H9 (cell line): Measurements from ENCODE around the gene NOTUM. TPM values are rescaled to one million over a fixed set of nuclear protein-coding genes. Genes with fewer than 3 reads are reported as not detected.

Experiments used
- DNase-seq: peaks from one replicate; pipeline ENCODE4 v3.0.0-alpha.2; 2017
- H2AFZ ChIP-seq: one replicate; pipeline ENCODE4 v1.6.1; 2013; ENCODE audit warnings: mild to moderate bottlenecking, low read length, control low read depth, moderate library complexity
- H2AK5ac ChIP-seq: 2 replicates; pipeline ENCODE4 v1.6.1; 2013; ENCODE audit warnings: low read length, control low read depth, mixed read lengths; ENCODE audit not compliant: insufficient read length
- H2BK120ac ChIP-seq: one replicate; pipeline ENCODE4 v1.6.1; 2013; ENCODE audit warnings: low read depth, mild to moderate bottlenecking, low read length, control low read depth, inconsistent platforms; ENCODE audit not compliant: poor library complexity, severe bottlenecking
- H2BK12ac ChIP-seq: 2 replicates; pipeline ENCODE4 v1.6.1; 2013; ENCODE audit warnings: low read length, control low read depth, mixed read lengths, low read depth; ENCODE audit not compliant: insufficient read length
- H2BK15ac ChIP-seq: 2 replicates; pipeline ENCODE4 v1.6.1; 2013; ENCODE audit warnings: low read depth, low read length, control low read depth
- H2BK20ac ChIP-seq: one replicate; pipeline ENCODE4 v1.6.1; 2013; ENCODE audit warnings: low read depth, mild to moderate bottlenecking, low read length, control low read depth, inconsistent platforms; ENCODE audit not compliant: poor library complexity, severe bottlenecking
- H2BK5ac ChIP-seq: 2 replicates; pipeline ENCODE4 v1.6.1; 2013; ENCODE audit warnings: low read length, control low read depth, mixed read lengths; ENCODE audit not compliant: insufficient read length
- H3K14ac ChIP-seq: 2 replicates; pipeline ENCODE4 v1.6.1; 2013; ENCODE audit warnings: low read length, control low read depth; ENCODE audit not compliant: insufficient read depth
- H3K18ac ChIP-seq: 2 replicates; pipeline ENCODE4 v1.6.1; 2013; ENCODE audit warnings: low read depth, mild to moderate bottlenecking, mixed read lengths, low read length, control low read depth; ENCODE audit not compliant: insufficient read length
- H3K23ac ChIP-seq: 2 replicates; pipeline ENCODE4 v1.6.1; 2013; ENCODE audit warnings: low read length, control low read depth, mixed read lengths, low read depth; ENCODE audit not compliant: insufficient read length
- H3K23me2 ChIP-seq: 2 replicates; pipeline ENCODE4 v1.6.1; 2013; ENCODE audit warnings: low read depth, mild to moderate bottlenecking, mixed read lengths, low read length, control low read depth; ENCODE audit not compliant: insufficient read length, poor library complexity, severe bottlenecking
- H3K27ac ChIP-seq: 2 replicates; pipeline ENCODE4 v1.5.1; 2013; ENCODE audit warnings: low read length, control low read depth, mixed read lengths, low read depth; ENCODE audit not compliant: insufficient read length
- H3K27me3 ChIP-seq: 2 replicates; pipeline ENCODE4 v1.6.1; 2013; ENCODE audit warnings: low read length, control low read depth, inconsistent platforms; ENCODE audit not compliant: insufficient read depth
- H3K4ac ChIP-seq: 2 replicates; pipeline ENCODE4 v1.6.1; 2013; ENCODE audit warnings: low read depth, mild to moderate bottlenecking, control low read depth, inconsistent platforms, low read length, moderate library complexity
- H3K4me1 ChIP-seq: 2 replicates; pipeline ENCODE4 v1.6.1; 2013; ENCODE audit warnings: low read length, control low read depth, inconsistent platforms; ENCODE audit not compliant: insufficient read depth
- H3K4me2 ChIP-seq: 2 replicates; pipeline ENCODE4 v1.6.1; 2013; ENCODE audit warnings: low read length, control low read depth, mixed read lengths; ENCODE audit not compliant: insufficient read length, insufficient read depth
- H3K56ac ChIP-seq: 2 replicates; pipeline ENCODE4 v1.6.1; 2013; ENCODE audit warnings: low read depth, mild to moderate bottlenecking, mixed read lengths, low read length, control low read depth; ENCODE audit not compliant: insufficient read length
- H3K79me1 ChIP-seq: 2 replicates; pipeline ENCODE4 v1.6.1; 2013; ENCODE audit warnings: low read depth, mild to moderate bottlenecking, moderate library complexity, low read length, control low read depth, inconsistent platforms; ENCODE audit not compliant: insufficient read depth, poor library complexity, severe bottlenecking
- H3K79me2 ChIP-seq: 2 replicates; pipeline ENCODE4 v1.6.1; 2013; ENCODE audit warnings: low read length, control low read depth, inconsistent platforms; ENCODE audit not compliant: insufficient read depth
- H3K9ac ChIP-seq: 2 replicates; pipeline ENCODE4 v1.6.1; 2013; ENCODE audit warnings: low read length, control low read depth, mixed read lengths; ENCODE audit not compliant: insufficient read length; ENCODE audit errors: extremely low read depth
- H3K9me3 ChIP-seq: one replicate; pipeline ENCODE4 v1.6.1; 2013; ENCODE audit warnings: low read depth, low read length, inconsistent platforms; ENCODE audit not compliant: control insufficient read depth
- H3T11ph ChIP-seq: one replicate; pipeline ENCODE4 v1.6.1; 2013; ENCODE audit warnings: mild to moderate bottlenecking, low read length, control low read depth, inconsistent platforms
- H4K20me1 ChIP-seq: one replicate; pipeline ENCODE4 v1.6.1; 2013; ENCODE audit not compliant: control insufficient read depth, insufficient read length, insufficient read depth
- H4K5ac ChIP-seq: 2 replicates; pipeline ENCODE4 v1.6.1; 2013; ENCODE audit warnings: low read depth, mild to moderate bottlenecking, mixed read lengths, low read length, control low read depth; ENCODE audit not compliant: insufficient read length
- H4K8ac ChIP-seq: replicated peaks from 2 replicates; pipeline ENCODE4 v1.6.1; 2013; ENCODE audit warnings: low read length, control low read depth, mixed read lengths, low read depth; ENCODE audit not compliant: insufficient read length
- H4K91ac ChIP-seq: 2 replicates; pipeline ENCODE4 v1.6.1; 2013; ENCODE audit warnings: low read depth, mild to moderate bottlenecking, moderate library complexity, mixed read lengths, low read length, control low read depth; ENCODE audit not compliant: insufficient read length
- H3K27ac Mint-ChIP-seq, 3 experiments: 2 replicates in 2 of 3; 3 replicates in 1 of 3; pipeline ENCODE4 v1.8.0; 2020 to 2021; ENCODE audit warnings: mixed read lengths in 3 of 3, mild to moderate bottlenecking in 1 of 3, moderate library complexity in 1 of 3
- H3K27me3 Mint-ChIP-seq: 2 replicates; pipeline ENCODE4 v1.8.0; 2021; ENCODE audit warnings: low read depth, mild to moderate bottlenecking, moderate library complexity, mixed read lengths
- H3K36me3 Mint-ChIP-seq, 3 experiments: 2 replicates in 2 of 3; 3 replicates in 1 of 3; pipeline ENCODE4 v1.8.0; 2020 to 2021; ENCODE audit warnings: low read depth in 3 of 3, mixed read lengths in 3 of 3; ENCODE audit not compliant: insufficient read depth in 1 of 3
- H3K4me1 Mint-ChIP-seq, 2 experiments: 2 replicates each; pipeline ENCODE4 v1.8.0; 2020; ENCODE audit warnings: mixed read lengths in 2 of 2
- H3K4me3 Mint-ChIP-seq, 2 experiments: 2 replicates in 1 of 2; 3 replicates in 1 of 2; pipeline ENCODE4 v1.8.0; 2020 to 2021; ENCODE audit warnings: mild to moderate bottlenecking in 2 of 2, mixed read lengths in 2 of 2, moderate library complexity in 1 of 2
- H3K9me3 Mint-ChIP-seq, 2 experiments: 2 replicates in 1 of 2; 3 replicates in 1 of 2; pipeline ENCODE4 v1.8.0; 2020; ENCODE audit warnings: mild to moderate bottlenecking in 2 of 2, mixed read lengths in 2 of 2, moderate library complexity in 1 of 2
- CTCF ChIP-seq: fragments of 200-600 bp; sonication (generic); conservative IDR thresholded peaks from 3 replicates; pipeline ENCODE4 v1.8.0; 2021; ENCODE audit warnings: antibody characterized with exemption, mild to moderate bottlenecking
- WGBS: extraction: QIAGEN DNeasy Blood & Tissue Kit; methylation state at CpG from one replicate; pipeline ENCODE4 v1.1.7; 2013; ENCODE audit warnings: missing lambda C conversion rate, low lambda C conversion rate, mixed read lengths; ENCODE audit not compliant: insufficient read length; ENCODE audit errors: extremely low coverage; 5-methylcytosine and 5-hydroxymethylcytosine counted together
- total RNA-seq: library from RNA; stranded (reverse); gene quantifications from 2 replicates; pipeline ENCODE4 v1.2.1, GENCODE V29; 2021

Gene NOTUM
- total RNA-seq, 1 experiment from 2014 or later: 2.1 TPM

- no peaks in the 10 kb centered on the region for H3K27me3 ChIP-seq
- peaks cover 7% of the 10 kb centered on the region for H3K23me2 ChIP-seq
- Mint-ChIP-seq H3K4me1 (peaks cover 0 to 2% of the 10 kb centered on the region in 2 experiments; a peak in 2 of 4 replicates), H3K27me3 (no peaks in the 10 kb centered on the region; the same call in 1 of the 2 replicates), H3K27ac (no peak overlapping the region), H3K9me3 (no peaks in the 10 kb centered on the region), H3K36me3 (peaks cover 0 to 12% (median 4%) of the 10 kb centered on the region in 3 experiments; a peak in 4 of 7 replicates), H3K4me3 (no peak overlapping the region)
- H2BK20ac ChIP-seq: no peak overlapping the region
- no peak overlapping the region for H4K91ac ChIP-seq
- H2BK5ac ChIP-seq: no peak overlapping the region
- TF ChIP-seq CTCF: peak; percentile 15; the same call in 2 of the 3 replicates
- no peaks in the 10 kb centered on the region for H4K20me1 ChIP-seq
- no peak overlapping the region for H2BK12ac ChIP-seq
- H3K23ac ChIP-seq: no peak overlapping the region
- no peak overlapping the region for H3K18ac ChIP-seq
- no peak overlapping the region for H3K14ac ChIP-seq
- no peak overlapping the region for H2AK5ac ChIP-seq
- no peak overlapping the region for H3K27ac ChIP-seq
- H2BK120ac ChIP-seq: no peak overlapping the region
- DNase-seq: no peak
- no peaks in the 10 kb centered on the region for H3K4me1 ChIP-seq
- no peaks in the 10 kb centered on the region for H3K9me3 ChIP-seq
- no CpG with 5 or more reads among the region's 26 CpGs for WGBS
- no peak overlapping the region for H3K4ac ChIP-seq
- no peak overlapping the region for H4K5ac ChIP-seq
- no peak overlapping the region for H2BK15ac ChIP-seq
- no peaks in the 10 kb centered on the region for H3K79me1 ChIP-seq
- H3K56ac ChIP-seq: no peak overlapping the region
- H4K8ac ChIP-seq: no peak overlapping the region
- H3K79me2 ChIP-seq: no peaks in the 10 kb centered on the region
- H3K9ac ChIP-seq: no peak overlapping the region
- H2AFZ ChIP-seq: no peak overlapping the region
- H3T11ph ChIP-seq: no peak overlapping the region
- no peak overlapping the region for H3K4me2 ChIP-seq
These were observed 53.5 kb downstream of the NOTUM start for GRCh38 chr17:81907219-81908145.
